Gastrocnemius medialis (tissue), 4 donors: ENCODE measurements around the gene SLC25A18. TPM values are rescaled to one million over a fixed set of nuclear protein-coding genes. Genes with fewer than 3 reads are reported as not detected.
"Not testable (repeated sequence)": the region's sequence is repeated elsewhere in the genome, so short reads cannot be mapped to it uniquely, and the experiment has no call there.

Experiments used
- ATAC-seq, 2 donors: fragments of 150-250 bp; one replicate each; pipeline ENCODE4 v1.9.1; 2016
- DNase-seq, 2 donors: peaks; one replicate each; pipeline ENCODE4 v3.0.0-alpha.2; 2019
- H3K27ac ChIP-seq, 4 donors: fragments of 200-600 bp; sonication (generic); 1 replicate in 1 of 4; 2 replicates in 3 of 4; pipeline ENCODE4 v1.5.1; 2016 to 2018; ENCODE audit warnings: mild to moderate bottlenecking in 2 of 4, moderate library complexity in 1 of 4
- H3K27me3 ChIP-seq, 3 donors: fragments of 200-600 bp; sonication (generic) in 2 of 3; 1 replicate in 1 of 3; 2 replicates in 2 of 3; pipeline versions ENCODE4 v1.5.1 to v1.6.0; 2016 to 2019; ENCODE audit warnings: mild to moderate bottlenecking in 1 of 3, moderate library complexity in 1 of 3
- H3K36me3 ChIP-seq, 2 donors: fragments of 200-600 bp; sonication (generic) in 1 of 2; one replicate each; pipeline ENCODE4 v1.5.1; 2017 to 2018
- H3K4me1 ChIP-seq, 2 donors: fragments of 200-600 bp; sonication (generic) in 1 of 2; one replicate each; pipeline ENCODE4 v1.5.1; 2016 to 2017; ENCODE audit warnings: mild to moderate bottlenecking in 2 of 2
- H3K4me3 ChIP-seq, 4 donors: fragments of 200-600 bp; sonication (generic) in 3 of 4; 1 replicate in 1 of 4; 2 replicates in 3 of 4; pipeline ENCODE4 v1.5.1; 2016 to 2019; ENCODE audit warnings: mild to moderate bottlenecking in 2 of 4
- H3K9me3 ChIP-seq, 3 donors: fragments of 200-600 bp; sonication (generic) in 2 of 3; 1 replicate in 1 of 3; 2 replicates in 2 of 3; pipeline ENCODE4 v1.5.1; 2016 to 2019
- CTCF ChIP-seq, 5 experiments: fragments of 450-650 bp in 3 of 5; fragments of 200-600 bp in 2 of 5; sonication (generic) in 2 of 5; IDR thresholded peaks in 4 of 5; conservative IDR thresholded peaks in 1 of 5; 1 replicate in 4 of 5; 2 replicates in 1 of 5; pipeline ENCODE4 v1.5.1; 2016 to 2019; ENCODE audit warnings: antibody characterized with exemption in 5 of 5, mild to moderate bottlenecking in 3 of 5, moderate library complexity in 3 of 5
- POLR2A ChIP-seq, 2 donors: fragments of 450-650 bp; IDR thresholded peaks; one replicate each; pipeline ENCODE4 v1.6.1; 2017; ENCODE audit warnings: antibody characterized with exemption in 2 of 2, mild to moderate bottlenecking in 2 of 2, moderate library complexity in 2 of 2
- in situ Hi-C, 4 donors: fragments of 200-750 bp; cut with MboI; loops; one replicate each; pipeline versions ENCODE4 v1.15.0 to v1.8.0; 2017; ENCODE audit warnings: low sequenced_read_pairs in 4 of 4
- intact Hi-C: fragments of 100-400 bp; cut with DNase I; formaldehyde crosslinking; loops from one replicate; pipeline ENCODE4 v1.15.1; 2023; ENCODE audit warnings: low total_unique reads
- total RNA-seq, 4 donors: library from RNA; depleted of rRNA; stranded (reverse); fragments of >200 nt; gene quantifications; one replicate each; pipeline versions ENCODE4 v1.1.0 to v1.2.3, GENCODE V29; 2016

Gene SLC25A18
- total RNA-seq, 4 donors from 2014 or later, result 9.3 to 22.2 (median 13.3) TPM

DNA sequence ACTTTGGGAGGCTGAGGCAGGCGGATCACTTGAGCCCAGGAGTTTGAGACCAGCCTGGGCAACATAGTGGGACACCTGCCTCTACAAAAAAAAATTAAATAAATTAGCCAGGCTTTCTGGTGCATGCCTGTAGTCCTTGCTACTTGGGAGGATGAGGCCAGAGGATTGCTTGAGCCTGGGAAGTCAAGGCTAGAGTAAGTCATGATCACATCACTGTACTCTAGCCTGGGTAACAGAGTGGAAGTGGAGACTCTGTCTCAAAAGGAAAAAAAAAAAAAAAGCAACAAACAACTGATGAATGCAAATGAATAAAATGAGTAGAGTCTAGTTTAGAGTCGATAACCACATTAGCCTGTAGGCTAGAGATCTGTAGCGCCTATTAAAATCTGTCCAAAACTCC, 71.4 kb downstream of the SLC25A18 start:
- in situ Hi-C loops (loop anchor here in 2 of 4 donors (10.0 to 25.0 kb wide), 2 partner anchors 60 to 472 kb away; partner anchors contain the start of gene HDHD5 (in 1 of the 2)), intact Hi-C loops (loop anchor here (5.0 to 10.0 kb wide), 2 partner anchors 93 to 560 kb away; no protein-coding TSS in a partner anchor)

DNA sequence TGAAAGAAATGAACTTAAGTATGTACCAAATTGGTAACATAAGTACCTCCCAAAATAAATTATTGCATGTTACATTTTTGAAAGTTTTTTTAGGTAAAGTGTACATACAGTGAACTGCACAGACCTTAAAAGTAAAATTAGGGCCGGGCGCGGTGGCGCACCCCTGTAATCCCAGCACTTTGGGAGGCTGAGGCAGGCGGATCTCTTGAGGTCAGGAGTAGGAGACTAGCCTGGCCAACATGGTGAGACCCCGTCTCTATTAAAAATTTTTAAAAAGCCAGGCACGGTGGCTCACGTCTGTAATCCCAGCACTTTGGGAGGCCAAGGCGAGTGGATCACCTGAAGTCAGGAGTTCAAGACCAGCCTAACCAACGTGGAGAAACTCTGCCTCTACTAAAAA, 73.6 kb downstream of the SLC25A18 start:
- intact Hi-C loops (loop anchor here (5.0 to 10.0 kb wide), 2 partner anchors 90 to 562 kb away; no protein-coding TSS in a partner anchor), in situ Hi-C loops (loop anchor here in 2 of 4 donors (10.0 to 25.0 kb wide), 2 partner anchors 62 to 475 kb away; partner anchors contain the start of gene HDHD5 (in 1 of the 2))
- H3K9me3 ChIP-seq, H3K4me3 ChIP-seq, ATAC-seq, H3K27me3 ChIP-seq, H3K36me3 ChIP-seq, DNase-seq: not testable (repeated sequence)
- peaks cover 19 to 21% of the 10 kb centered on the region in 2 donors for H3K4me1 ChIP-seq
- peak overlapping the region; percentile 92 to 100 (median 98) for H3K27ac ChIP-seq

More for the DNA sequence above, 71.4 kb downstream of the SLC25A18 start:
- H3K27me3 ChIP-seq, result no peaks in the 10 kb centered on the region
- no peaks in the 10 kb centered on the region for H3K9me3 ChIP-seq
- H3K27ac ChIP-seq, result peak overlapping the region in 1 of 4 donors; percentile 53
- H3K4me3 ChIP-seq, result no peak overlapping the region
- no peaks in the 10 kb centered on the region for H3K36me3 ChIP-seq
- H3K4me1 ChIP-seq, result peaks cover 8 to 12% of the 10 kb centered on the region in 2 donors
- no peak for TF ChIP-seq CTCF (IDR thresholded peaks at IDR 0.05 in 4 of 5, conservative IDR thresholded peaks at IDR 0.05 in 1 of 5)
- DNase-seq (no peak), ATAC-seq (no peak)

GRCh38 chr22:17637490-17638181, 74.3 kb downstream of the SLC25A18 start:
- in situ Hi-C loops (loop anchor here in 2 of 4 donors (10.0 to 25.0 kb wide), 2 partner anchors 63 to 475 kb away; partner anchors contain the start of gene HDHD5 (in 1 of the 2)), intact Hi-C loops (loop anchor here (2.0 to 10.0 kb wide), 6 partner anchors 35 to 563 kb away; partner anchors contain the start of gene SLC25A18)
- Histone ChIP-seq H3K4me1 (peaks cover 19 to 21% of the 10 kb centered on the region in 2 donors), H3K4me3 (peak overlapping the region; percentile 66 to 95 (median 83)), H3K9me3 (no peaks in the 10 kb centered on the region), H3K36me3 (no peaks in the 10 kb centered on the region), H3K27me3 (no peaks in the 10 kb centered on the region), H3K27ac (peak overlapping the region; percentile 92 to 100 (median 98))
- TF ChIP-seq POLR2A (IDR thresholded peaks at IDR 0.05) (no peak), CTCF (IDR thresholded peaks at IDR 0.05 in 4 of 5, conservative IDR thresholded peaks at IDR 0.05 in 1 of 5) (no peak)
- ATAC-seq, result peak in 1 of 2 donors; percentile 2
- DNase-seq, result no peak

DNA sequence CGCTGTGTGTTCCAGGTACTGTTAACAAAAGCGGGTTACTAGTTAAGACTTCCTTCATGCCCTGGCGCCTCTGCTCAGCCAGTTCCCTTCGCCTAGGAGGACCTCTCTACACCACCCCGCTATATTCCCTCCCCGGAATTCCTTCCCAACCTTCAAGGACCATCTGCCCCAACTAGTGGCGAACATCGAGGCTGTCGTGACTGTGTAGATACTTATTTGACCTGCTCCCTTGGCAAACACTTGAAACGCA, 74.8 kb downstream of the SLC25A18 start:
- Histone ChIP-seq H3K27me3 (no peaks in the 10 kb centered on the region), H3K4me3 (peak overlapping the region; percentile 66 to 95 (median 83)), H3K9me3 (no peaks in the 10 kb centered on the region), H3K36me3 (no peaks in the 10 kb centered on the region), H3K27ac (peak overlapping the region; percentile 92 to 100 (median 98)), H3K4me1 (peaks cover 19 to 20% of the 10 kb centered on the region in 2 donors)
- in situ Hi-C loops, result loop anchor here in 2 of 4 donors (10.0 to 25.0 kb wide), 2 partner anchors 63 to 476 kb away; partner anchors contain the start of gene HDHD5 (in 1 of the 2)
- peak; percentile 37 to 47 for ATAC-seq
- intact Hi-C loops, result loop anchor here (2.0 to 10.0 kb wide), 6 partner anchors 35 to 563 kb away; partner anchors contain the start of gene SLC25A18
- DNase-seq, result no peak
- TF ChIP-seq CTCF (IDR thresholded peaks at IDR 0.05 in 4 of 5, conservative IDR thresholded peaks at IDR 0.05 in 1 of 5) (no peak), POLR2A (IDR thresholded peaks at IDR 0.05) (no peak)
